GM03348 (cell line): ENCODE measurements around the gene CNPY4.
"Not testable (repeated sequence)": the region's sequence is repeated elsewhere in the genome, so short reads cannot be mapped to it uniquely, and the experiment has no call there.

Experiments
- DNase-seq: peaks from one replicate; pipeline ENCODE4 v3.0.0; 2012; ENCODE audit warnings: low spot score

CNPY4 gene

DNA sequence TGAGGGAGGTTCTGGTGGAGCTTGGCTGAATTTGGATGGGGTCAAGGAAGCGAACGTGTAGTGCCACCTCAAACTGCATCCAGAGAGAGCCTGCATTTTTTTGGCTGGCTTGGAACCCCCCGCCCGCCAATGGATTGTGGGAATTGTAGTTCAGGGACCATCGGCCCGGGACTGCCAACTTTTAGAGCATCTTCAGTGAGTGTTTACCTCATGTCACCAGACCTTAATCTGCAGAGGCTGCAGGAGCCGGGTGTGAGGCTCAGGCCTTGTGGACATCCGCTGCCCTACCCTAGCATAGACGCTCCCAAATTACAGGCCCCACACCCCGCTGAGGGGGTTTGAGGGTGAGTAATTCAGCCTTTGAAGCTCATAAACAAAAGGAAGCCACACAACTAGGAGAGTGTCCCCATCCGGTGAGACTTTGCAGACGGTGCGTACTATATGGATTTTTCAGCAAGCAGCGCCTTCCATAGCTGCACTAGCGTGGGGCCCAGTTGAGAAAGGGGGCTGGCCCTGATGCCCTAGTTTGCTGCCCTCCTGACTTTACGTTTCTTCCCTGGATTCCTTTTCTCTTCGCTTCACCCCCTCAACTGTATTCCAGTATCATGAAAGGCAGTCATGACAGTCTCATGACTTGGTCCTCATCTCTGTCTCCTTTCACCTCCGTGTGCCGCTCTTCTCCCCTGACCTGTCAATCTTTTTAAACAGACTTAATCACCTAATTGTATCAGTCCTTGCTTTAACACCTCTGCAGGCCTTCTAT is 717 bp downstream of the CNPY4 start:
- DNase-seq = peak; percentile 73

DNA sequence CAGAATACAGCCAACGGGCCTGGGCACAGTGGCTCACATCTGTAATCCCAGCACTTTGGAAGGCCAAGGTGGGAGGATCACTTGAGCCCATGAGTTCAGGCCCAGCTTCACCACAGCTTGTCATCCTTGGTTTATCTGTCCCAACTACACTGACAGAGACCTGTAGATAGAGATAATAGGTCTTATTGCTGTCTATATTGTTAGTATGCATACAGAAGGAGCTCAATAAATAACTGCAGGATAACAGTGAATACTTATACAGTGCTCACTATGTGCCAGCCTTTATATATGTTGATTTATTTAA is 1.3 kb downstream of the CNPY4 start:
- DNase-seq = no peak

DNA sequence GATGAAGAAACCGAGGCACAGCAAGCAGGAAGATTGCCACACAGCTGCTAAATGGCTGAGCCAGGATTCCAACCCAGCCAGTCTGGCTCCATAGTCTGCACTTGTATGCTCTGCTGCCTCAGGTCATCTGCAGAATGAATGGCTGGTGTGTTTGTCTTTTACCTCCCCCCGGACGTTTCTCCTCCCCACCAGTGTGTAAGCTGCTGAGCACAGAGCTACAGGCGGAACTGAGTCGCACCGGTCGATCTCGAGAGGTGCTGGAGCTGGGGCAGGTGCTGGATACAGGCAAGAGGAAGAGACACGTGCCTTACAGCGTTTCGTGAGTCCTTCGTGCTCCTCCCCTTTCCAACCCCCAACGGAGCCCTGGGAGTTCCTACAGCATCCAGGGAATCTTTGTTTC is 2.6 kb downstream of the CNPY4 start:
- DNase-seq = no peak

DNA sequence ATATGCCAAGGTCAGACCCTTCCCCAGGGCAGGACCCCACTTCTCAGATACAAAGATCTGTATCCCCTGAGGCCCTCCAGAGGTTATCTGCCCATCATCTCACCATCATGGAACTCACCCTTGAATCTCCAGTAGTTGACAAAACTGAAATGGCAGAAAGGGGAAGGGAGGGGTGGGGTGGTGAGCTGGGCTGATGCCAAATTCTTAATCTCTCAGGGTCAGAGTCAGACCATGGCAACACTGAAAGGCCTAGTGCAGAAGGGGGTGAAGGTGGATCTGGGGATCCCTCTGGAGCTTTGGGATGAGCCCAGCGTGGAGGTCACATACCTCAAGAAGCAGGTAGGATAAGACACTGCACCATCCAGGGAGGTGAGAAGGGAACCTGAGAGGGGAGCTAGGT is 3.1 kb downstream of the CNPY4 start:
- DNase-seq = no peak

DNA sequence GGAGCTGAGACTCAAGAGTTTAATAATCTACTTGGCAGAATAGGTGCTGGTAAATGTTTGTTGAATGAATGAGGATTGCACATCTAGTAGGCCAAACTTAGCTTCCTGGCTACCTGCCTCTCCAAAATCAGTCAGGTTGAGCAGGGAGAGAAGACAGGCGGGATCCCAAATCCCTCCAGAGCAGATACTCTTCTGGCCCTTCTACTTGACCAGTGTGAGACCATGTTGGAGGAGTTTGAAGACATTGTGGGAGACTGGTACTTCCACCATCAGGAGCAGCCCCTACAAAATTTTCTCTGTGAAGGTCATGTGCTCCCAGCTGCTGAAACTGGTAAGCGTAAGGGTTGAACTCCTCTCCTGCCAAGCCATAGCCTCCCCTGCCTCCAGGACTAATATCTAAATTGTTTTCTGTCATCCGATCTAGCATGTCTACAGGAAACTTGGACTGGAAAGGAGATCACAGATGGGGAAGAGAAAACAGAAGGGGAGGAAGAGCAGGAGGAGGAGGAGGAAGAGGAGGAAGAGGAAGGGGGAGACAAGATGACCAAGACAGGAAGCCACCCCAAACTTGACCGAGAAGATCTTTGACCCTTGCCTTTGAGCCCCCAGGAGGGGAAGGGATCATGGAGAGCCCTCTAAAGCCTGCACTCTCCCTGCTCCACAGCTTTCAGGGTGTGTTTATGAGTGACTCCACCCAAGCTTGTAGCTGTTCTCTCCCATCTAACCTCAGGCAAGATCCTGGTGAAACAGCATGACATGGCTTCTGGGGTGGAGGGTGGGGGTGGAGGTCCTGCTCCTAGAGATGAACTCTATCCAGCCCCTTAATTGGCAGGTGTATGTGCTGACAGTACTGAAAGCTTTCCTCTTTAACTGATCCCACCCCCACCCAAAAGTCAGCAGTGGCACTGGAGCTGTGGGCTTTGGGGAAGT is 5.1 kb downstream of the CNPY4 start:
- no peak for DNase-seq

DNA sequence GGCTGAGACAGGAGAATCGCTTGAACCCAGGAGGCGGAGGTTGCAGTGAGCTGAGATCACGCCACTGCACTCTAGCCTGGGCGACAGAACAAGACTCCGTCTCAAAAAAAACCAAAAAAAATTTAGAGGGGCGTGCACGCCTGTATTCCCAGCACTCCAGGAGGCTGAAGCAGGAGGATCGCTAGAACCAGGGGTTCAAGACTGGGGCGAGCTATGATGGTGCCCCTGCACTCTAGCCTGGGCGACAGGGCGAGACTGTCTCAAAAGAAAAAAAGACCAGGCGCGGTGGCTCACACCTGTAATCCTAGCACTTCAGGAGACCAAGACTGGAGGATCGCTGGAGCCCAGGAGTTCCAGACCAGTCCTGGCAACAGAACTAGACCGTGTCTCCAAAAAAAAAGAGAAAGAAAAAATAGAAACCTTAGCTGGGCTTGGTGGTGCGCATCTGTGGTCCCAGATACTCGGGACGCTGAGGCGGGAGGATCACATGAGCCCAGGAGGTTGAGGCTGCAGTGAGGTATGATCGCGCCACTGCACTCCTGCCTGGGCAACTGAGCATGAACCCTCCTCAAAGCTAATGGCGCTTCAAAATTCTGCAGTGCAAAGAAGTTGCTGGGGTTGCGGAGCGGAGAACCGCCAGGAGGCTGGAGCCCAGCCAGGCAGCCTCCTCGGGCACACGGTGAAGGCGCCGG is 7.0 kb downstream of the CNPY4 start:
- DNase-seq = peak; percentile 81

DNA sequence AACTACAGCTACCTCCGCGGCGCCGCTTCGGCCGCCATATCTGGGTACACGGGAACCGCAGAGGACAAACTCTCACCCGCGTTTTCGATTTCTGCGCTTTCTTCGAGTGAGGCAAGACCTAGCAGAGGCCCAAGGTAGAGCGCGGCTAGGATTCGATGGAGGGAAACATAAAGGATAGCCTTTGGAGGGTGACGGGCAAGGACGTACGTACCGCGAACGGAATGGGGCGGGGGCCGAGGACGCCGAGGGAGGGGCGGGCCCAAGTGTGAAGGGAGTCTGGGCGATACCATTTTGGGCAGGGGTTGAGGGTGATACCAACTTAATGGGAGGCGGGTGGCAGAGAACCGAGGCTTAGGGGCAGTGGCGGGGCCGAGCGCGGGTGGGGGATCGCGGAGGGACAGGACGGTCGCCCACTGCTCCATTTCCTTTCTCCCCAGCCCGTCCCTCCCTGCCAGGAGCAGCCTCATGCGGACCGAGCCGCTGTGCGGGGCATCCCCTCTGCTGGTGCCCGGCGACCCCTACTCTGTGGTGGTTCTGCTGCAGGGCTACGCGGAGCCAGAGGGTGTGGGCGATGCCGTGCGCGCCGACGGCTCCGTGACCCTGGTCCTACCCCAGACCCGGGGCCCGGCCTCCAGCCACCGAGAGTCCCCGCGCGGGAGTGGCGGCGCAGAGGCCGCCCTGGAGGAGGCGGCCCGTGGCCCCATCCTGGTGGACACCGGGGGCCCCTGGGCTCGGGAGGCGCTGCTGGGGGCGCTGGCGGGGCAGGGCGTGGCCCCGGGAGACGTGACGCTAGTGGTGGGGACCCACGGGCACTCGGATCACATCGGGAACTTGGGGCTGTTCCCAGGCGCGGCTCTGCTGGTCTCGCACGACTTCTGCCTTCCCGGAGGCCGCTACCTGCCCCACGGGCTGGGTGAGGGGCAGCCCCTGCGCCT is 7.8 kb downstream of the CNPY4 start, which contains the start of gene MBLAC1:
Gene MBLAC1, plus strand, starts transcription at position 37 of the 935 bp plus-strand sequence. Its CDS starts 429 bp downstream, at position 466.
- peak; percentile 95 for DNase-seq

DNA sequence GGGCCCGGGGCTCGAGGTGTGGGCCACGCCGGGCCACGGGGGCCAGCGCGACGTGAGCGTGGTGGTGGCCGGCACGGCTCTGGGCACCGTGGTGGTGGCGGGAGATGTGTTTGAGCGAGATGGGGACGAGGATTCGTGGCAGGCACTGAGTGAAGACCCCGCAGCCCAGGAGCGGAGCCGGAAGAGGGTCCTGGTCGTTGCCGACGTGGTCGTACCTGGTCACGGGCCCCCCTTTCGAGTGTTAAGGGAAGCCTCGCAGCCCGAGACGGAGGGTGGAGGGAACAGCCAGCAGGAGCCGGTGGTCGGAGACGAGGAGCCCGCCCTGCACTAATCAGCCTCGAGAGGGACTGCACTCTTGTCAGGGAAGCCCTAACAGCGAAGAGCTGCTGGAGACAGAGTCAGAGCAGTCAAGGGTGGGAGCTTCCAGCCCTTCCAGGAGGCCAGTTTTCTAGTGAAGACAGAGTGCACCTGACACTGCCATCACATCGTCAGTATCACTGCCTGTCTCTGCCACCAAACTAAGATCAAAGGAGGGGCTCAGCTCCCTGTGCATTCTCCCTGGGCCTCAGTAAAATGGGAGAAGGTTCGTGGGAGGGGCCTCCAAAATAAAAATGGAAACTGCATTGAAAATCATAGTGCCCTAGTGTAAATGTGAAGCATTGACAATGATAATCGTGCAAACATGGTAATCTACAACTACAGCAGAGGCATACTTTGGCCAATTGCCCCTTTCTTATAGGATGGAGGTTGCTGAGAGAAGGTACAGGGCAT is 8.6 kb downstream of the CNPY4 start:
- DNase-seq = no peak

DNA sequence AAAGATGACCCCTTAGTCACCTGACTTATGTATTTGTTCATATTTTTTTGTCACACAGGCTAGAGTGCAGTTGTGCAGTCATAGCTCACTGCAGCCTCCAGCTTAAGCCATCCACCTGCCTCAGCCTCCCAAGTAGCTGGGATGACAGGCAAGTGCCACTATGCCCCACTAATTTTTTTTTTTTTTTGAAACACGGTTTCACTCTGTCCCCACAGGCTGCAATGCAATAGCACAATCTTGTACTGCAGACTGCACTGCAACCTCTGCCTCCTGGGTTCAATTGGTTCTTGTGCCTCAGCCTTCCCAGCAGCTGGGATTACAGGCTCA is 9.2 kb downstream of the CNPY4 start:
- DNase-seq = no peak

DNA sequence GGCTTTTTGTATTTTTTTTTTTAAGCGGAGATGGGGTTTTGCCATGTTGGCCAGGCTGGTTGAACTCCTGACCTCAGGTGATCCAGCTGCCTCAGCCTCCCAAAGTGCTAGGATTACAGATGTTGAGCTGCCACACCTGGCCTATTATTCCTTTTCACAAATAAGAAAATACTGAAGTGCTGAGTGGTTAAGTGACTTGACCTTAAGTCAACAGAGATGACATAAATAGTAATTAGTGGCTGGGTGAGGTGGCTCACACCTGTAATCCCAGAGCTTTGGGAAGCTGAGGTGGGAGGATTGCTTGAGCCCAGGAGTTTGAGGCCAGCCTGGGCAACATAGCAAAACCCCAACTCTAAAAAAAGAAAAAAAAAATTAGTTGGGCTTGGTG is 10.8 kb downstream of the CNPY4 start:
- not testable (repeated sequence) for DNase-seq

DNA sequence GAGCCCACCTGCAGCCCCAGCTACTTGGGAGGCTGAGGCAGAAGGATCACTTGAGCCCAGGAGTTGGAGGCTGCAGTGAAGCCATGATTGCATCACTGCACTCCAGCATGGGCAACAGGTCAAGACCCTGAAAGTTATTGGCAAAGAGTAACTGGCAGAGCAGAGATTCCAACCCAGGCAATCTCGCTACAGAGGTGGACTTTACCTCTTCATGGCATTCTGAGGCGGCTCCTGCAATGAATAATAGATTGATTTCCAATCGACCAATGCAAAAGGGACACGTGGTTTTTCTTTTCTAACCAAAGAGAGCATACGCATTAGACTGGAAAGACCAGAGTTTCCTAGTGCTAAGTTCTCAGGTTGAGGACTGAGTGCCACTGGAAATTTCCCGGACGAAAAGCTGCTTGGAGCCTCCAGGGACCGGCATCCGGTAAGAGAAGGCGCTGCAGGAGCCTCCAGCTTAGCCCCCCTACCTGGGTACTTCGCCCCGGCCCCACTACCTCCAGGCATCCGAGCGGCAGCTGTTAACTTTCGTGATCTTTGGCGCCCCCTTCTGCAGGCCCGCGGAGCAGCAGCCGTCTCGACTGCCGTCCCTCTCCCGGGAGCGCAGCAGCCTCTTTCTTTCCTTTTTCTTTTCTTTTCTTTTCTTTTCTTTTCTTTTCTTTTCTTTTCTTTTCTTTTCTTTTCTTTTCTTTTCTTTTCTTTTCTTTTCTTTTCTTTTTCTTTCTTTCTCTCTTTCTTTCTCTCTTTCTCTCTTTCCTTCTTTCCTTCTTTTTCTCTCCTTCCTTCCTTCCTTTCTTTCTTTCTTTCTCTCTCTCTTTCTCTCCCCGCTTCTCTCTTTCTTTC is 11.4 kb downstream of the CNPY4 start:
- peak; percentile 82 for DNase-seq

DNA sequence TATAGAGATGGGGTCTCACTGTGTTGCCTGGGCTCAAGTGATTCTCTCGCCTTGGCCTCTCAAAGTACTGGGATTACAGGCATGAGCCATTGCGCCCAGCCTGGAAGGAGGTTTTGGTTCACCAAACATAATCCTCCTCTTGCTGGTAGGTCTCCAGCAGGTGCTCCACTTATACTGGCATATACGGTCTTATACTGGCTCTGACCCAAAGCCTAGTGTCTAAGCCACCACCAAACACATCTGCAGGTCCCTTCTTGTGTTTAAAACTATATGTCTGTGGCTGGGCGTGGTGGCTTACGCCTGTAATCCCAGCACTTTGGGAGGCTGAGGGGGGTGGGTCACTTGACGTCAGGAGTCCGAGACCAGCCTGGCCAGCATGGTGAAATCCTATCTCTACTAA is 12.7 kb downstream of the CNPY4 start:
- DNase-seq = no peak

DNA sequence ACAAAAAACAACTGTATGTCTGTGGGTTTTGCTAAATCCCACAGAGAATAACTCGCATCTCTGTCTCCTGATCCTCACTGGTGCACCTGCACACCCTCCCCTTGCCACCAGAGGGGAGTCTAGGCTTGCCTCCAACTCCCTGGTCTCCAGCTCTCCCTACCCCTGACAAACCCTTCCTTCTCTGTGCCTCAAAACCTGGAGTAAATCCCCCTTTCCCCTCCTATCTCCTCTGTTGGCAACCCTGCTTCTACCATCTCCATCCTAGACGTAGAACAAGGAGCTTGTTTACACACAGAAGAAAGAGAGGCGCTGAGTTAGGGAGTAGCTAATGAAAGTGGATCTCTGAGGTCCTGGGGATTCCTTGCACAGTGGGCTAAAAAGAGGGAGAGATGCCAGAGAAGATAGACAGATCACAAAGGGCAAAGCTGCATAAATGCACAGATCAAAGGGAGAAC is 13.3 kb downstream of the CNPY4 start:
- DNase-seq = peak; percentile 78

DNA sequence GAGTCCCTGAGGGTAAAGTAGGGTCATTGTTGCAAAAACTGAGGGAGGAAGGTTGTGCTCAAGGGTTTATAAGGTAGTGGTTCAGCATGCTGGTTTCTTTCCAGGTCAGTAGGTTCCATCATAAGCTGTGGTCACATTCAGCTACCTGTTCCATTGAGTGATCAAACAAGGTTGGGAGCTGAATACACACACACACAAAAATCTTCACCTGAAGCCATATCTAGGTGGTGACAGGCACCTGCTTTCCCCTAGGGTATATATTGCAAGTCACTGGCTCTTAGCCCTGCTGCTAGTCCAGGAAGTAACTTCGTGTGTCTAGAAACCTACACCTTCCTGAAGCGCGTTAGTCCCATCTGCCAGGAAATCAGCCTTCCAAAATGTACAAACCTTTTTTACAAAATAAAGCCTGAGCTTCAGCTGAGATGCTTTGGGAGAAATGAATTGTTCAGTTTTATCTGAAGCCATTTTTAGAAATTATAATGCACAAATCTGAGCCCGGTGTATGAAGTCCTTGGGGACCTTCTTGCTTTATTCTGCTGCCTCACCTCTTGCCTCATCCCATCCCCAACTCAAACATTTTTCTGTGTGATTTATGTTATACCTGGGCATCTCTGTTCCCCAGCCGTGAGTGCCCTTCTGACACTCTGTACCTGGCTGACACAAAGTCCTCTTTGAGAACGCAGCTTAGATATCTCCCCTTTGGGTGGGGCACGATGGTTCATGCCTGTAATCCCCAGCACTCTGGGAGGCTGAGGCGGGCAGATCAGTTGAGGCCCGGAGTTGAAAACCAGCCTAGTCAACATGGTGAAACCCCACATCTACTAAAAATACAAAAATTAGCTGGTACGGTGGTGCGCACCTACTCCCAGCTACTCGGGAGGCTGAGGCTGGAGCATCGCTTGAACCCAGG is 18.7 kb downstream of the CNPY4 start:
- DNase-seq = no peak

DNA sequence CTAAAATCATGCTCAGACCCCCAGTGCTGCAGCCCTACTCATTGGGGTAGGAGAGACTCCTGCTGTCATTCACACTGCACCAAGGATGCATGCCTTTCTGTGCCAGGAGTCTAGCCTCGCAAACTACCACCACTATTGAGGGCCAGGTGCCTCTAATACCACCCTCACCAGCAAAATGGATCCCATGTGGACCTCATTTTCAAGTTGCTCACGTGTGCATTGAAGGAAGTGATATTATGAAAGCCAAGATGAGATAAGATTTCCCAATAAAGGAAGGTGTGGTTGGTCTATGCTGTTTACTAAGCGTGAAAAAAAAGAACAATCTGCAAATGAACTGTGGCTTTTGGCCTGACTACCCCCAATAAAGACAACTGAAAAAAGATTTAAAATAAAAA is 22.1 kb downstream of the CNPY4 start:
- no peak for DNase-seq

DNA sequence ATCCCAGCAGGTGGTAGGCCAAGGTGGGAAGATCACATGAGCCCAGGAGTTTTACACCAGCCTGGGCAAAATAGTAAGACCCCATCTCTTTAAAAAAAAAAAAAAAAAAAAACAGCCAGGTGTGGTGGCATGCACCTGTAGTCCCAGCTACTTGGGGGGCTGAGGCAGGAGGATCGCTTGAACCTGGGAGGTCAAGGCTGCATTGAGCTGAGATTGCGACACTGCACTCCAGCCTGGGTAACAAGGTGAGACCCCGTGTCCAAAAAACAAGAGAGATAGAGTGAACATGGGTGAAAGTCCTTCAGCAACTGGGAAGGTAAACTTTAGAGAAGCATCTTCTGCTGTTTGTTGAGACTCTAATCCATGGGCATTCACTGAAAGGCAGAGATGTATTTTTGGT is 23.0 kb downstream of the CNPY4 start:
- no peak for DNase-seq

DNA sequence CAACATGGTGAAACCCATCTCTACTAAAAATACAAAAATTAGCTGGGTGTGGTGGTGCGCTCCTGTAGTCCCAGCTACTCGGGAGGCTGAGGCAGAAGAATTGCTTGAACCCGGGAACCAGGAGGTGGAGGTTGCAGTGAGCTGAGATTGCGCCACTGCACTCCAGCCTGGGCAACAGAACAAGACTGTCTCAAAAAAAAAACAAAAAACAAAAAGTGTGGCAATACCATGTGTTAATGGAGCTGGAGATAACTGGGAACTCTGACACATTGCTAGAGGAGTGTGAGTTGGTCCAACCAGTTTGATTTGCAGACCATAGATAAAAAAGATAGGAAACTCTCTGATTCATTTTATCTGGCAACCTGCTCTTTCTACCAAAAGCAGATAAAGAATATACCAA is 26.9 kb downstream of the CNPY4 start:
- DNase-seq = peak; percentile 68

DNA sequence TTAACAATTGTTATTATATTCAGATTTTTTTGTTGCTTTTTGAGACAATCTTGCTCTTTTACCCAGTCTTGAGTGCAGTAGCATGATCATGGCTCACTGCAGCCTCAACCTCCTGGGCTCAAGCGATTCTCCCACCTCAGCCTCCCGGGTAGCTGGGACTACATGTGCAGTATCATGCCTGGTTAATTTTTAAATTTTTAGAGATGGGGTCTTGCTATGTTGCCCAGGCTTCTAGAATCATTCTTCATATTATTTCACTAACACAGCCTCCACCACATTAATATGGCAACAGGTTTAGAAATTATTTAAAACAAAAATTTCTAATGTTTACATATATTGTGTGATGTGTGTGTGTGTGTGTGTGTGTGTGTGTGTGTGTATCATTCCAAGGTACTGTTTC is 27.8 kb downstream of the CNPY4 start:
- DNase-seq = no peak

DNA sequence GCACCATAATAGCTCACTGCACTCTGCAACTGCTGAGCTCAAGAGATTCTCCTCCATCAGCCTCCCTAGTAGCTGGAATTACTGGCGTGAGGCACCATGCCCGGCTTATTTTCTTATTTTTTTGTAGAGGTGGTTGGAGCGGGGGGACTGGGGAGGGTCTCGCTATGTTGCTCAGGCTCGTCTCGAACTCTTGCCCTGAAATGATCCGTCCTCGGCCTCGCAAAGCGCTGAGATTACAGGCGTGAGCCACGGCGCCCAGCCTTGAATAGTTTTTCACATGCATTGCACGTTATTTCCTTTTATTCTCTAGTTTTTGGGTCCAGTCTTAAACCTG is 28.8 kb downstream of the CNPY4 start:
- no peak for DNase-seq
